ENCODE results near the gene EFCAB5.

- peak; percentile 99 for TF ChIP-seq POLR2AphosphoS5 (IDR thresholded peaks at IDR 0.05; ENCODE audit: borderline replicate concordance, low read depth, low read length)
- no peak for TF ChIP-seq EZH2 (IDR thresholded peaks at IDR 0.05)
- TF ChIP-seq FOXP2 (optimal IDR thresholded peaks at IDR 0.05; ENCODE audit: control extremely low read depth, extremely low read length, insufficient read depth): peak; percentile 95
These were observed 175.5 kb downstream of the EFCAB5 start, which contains the start of gene NSRP1 for GRCh38 chr17:30116661-30117551.

Data from SK-N-MC (cell line).